A204.1 (cell line): ENCODE results near the gene FOXL3.
"Not testable (repeated sequence)": the region's sequence is repeated elsewhere in the genome, so short reads cannot be mapped to it uniquely, and the experiment has no call there.

Source experiments
- FAIRE-seq: peaks from 2 replicates; lab custom pipeline; 2012; peaks lifted over from hg19 to GRCh38; lab: Jason Lieb, UNC

Gene FOXL3

DNA sequence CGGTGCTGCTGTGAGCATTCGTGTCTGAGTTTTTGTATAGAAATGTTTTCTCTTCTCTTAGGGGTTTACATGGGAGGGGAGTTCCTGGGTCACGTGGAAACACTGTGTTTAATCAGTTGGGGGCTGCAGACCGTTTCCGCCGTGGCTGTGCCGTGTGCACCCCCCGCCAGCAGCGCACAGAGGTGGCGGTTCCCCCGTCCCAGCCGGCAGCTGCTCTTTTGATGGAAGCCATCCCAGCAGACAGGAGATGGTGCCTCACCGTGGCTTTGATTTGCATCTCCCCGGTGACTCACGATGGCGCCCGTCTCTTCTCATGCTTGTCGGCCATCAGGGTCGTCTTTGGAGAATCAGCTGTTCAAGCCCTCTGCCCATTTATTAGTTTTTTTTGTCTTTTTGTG is 34.9 kb upstream of the FOXL3 start:
- no peak for FAIRE-seq

DNA sequence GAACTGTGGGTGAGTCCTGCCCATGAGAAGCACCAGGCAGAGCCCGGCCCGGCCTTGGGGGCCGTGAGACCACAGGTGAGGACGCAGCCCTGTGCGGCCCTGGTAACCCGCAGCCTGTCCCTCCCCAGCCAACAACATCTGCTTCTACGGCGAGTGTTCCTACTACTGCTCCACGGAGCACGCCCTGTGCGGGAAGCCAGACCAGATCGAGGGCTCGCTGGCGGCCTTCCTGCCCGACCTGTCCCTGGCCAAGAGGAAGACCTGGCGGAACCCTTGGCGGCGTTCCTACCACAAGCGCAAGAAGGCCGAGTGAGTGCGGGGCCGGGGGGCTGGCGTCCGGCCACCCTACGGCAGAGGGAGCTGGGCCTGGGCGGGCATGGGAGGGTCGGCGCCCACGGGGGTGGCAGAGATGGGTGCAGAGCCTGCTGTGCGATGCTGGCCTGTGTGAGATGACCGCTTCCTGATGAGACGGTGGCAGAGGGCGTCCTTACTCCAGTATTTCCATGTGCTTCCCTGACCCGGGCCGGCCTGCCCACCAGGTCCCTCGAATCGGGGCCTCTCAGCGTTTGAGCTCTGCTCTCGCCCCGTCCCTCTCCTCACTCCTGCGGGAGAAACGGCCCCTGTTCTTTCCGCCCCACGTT is 34.1 kb upstream of the FOXL3 start:
- no peak for FAIRE-seq

DNA sequence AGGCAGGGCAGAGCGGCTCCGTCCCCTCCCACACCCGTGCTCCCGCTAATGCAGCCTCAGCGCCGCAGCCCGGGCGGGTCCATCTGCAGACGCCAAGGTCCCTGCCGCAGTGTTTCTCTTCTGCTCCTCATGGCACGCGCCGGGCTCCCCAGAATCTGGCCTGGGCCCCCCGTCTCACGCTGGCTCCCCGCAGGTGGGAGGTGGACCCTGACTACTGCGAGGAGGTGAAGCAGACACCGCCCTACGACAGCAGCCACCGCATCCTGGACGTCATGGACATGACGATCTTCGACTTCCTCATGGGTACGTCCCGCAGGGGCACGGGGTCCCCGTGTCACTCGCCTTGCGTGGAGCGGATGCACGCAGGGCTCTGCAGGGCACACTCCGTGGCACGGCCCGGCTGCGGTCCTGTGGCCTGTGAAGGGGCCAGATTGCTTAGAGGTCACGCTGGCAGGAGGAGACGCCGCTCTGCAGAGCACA is 33.5 kb upstream of the FOXL3 start:
- no peak for FAIRE-seq

DNA sequence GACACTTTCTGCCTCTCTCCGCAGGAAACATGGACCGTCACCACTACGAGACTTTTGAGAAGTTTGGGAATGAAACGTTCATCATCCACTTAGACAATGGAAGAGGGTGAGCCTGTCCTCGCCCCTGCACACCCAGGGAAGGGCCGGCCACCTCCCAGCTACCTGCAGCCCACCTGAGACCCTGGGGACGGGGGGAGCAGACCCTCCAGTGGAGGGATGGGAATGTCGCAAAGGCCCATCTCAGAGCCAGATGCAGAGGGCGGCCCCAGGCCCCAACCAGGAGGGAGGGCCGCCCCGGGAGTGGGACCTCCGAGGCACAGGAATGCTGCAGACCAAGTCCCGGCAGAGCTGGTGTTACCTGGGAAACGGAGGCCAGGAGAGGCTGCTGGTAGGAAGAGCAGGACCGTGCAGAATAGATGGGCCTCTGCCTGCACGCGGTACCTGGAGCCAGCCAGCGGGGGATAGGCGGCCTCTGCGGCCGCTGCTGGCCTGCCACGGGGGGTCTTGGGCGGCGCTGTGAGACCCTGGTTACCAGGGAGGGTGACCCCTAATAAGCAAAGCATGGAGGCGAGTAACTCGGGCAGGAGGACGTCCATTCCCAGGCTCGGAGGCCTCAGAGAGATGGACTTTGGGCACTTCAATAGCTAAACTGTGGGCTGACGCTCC is 32.9 kb upstream of the FOXL3 start:
- no peak for FAIRE-seq

DNA sequence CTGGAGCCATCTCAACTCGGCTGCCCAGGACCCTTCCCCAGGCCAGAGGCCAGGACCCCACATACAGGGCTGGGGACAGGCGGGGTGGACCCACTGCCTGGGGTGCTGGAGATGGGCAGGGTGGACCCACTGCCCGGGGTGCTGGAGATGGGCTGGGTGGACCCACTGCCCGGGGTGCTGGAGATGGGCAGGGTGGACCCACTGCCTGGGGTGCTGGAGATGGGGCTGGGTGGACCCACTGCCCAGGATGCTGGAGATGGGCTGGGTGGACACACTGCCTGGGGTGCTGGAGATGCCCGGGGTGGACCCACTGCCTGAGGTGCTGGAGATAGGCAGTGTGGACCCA is 32.4 kb upstream of the FOXL3 start:
- FAIRE-seq, result no peak

DNA sequence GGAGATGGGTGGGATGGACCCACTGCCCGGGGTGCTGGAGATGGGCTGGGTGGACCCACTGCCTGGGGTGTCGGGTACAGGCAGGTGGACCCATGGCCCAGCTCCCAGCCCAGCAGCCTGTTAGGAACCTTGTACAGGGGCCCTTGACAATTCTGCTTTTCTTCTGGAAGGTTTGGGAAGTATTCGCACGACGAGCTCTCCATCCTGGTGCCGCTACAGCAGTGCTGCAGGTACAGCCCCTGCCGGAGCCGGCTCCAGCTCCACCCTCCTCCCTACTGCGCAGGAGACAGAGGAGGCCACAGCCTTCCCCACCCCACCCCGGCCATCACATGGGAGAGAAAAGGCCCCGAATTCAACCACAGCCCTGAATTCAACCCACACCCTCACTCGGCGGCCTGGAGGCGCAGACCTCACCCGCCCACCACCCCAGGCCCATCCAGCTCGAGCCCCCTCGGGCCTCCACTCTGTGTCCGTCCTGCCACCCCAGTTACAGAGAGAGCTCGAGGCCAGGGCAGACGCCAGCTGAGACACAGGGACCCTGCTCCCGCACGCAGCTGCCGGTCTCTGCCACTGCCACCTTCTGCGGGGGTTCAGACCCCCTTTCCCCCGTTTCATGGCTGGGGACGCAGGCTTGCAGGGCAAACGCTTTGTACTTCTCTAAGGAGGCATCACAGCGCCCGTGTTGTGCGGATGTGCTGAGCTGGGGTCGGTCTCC is 31.3 kb upstream of the FOXL3 start:
- no peak for FAIRE-seq

- FAIRE-seq, result no peak
These were observed 30.8 kb upstream of the FOXL3 start for GRCh38 chr7:259191-259505.

GRCh38 chr7:259751-260405 is 30.1 kb upstream of the FOXL3 start:
- no peak for FAIRE-seq

- FAIRE-seq, result no peak
These were observed 29.3 kb upstream of the FOXL3 start for GRCh38 chr7:260441-261281.

GRCh38 chr7:261341-262250 is 28.4 kb upstream of the FOXL3 start:
- no peak for FAIRE-seq

GRCh38 chr7:262251-262572 is 27.8 kb upstream of the FOXL3 start:
- FAIRE-seq, result no peak

GRCh38 chr7:262631-263311 is 27.2 kb upstream of the FOXL3 start:
- not testable (repeated sequence) for FAIRE-seq

DNA sequence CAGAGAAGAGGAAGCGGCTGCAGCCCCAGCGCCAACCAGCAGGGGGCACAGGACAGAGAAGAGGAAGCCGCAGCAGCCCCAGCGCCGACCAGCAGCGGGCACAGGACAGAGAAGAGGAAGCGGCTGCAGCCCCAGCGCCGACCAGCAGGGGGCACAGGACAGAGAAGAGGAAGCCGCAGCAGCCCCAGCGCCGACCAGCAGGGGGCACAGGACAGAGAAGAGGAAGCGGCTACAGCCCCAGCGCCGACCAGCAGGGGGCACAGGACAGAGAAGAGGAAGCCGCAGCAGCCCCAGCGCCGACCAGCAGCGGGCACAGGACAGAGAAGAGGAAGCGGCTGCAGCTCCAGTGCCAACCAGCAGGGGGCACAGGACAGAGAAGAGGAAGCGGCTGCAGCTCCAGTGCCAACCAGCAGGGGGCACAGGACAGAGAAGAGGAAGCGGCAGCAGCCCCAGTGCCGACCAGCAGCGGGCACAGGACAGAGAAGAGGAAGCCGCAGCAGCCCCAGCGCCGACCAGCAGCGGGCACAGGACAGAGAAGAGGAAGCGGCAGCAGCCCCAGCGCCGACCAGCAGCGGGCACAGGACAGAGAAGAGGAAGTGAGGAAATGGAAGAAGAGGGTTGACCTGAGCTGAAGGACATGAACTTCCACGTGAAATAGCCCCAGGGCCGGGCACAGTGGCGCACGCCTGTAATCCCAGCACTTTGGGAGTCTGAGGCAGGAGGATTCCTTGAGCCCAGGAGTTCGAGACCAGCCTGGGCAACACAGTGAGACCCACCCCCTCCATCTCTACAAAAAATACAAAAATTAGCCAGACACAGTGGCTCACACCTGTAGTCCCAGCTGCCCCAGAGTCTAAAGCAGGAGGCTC is 26.3 kb upstream of the FOXL3 start:
- not testable (repeated sequence) for FAIRE-seq

- no peak for FAIRE-seq
These were observed 25.3 kb upstream of the FOXL3 start for GRCh38 chr7:264541-265191.

DNA sequence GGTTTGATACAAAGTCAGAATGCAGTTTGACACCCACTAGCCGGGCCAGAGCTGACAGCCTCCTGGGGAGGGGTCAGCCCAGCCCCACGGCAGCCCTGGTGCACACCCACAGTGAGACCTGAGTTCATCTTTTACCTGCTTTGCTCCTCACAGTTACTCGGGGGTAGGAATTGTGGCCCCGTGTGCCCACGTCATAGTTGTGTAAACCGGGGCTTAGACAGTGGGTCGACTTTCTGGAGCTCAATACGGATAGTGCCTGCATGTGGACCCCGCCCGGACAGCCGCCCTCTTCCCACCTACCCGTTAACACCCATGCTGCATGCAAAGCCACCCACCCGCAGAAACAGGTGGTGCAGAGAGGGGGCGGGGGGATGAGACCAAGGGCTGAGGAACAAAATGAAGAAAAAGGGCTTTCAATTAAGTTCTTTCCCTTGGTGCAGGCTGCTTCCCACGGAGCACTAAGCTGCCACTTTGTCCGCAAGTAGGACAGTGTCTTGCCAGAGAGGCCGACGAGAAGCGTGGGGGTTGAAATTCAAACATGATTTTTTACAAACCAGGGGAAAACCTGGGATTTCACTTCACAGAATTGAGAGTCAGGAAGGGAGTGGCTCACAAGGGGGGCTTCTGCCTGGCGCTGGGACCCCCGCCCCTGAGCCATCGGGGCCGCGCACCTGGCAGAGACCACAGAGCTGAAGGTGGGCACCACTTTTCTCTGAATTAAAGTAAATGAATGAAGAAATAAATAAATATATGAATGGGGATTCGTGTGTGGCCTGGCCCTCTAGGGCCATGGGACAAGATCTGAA is 24.6 kb upstream of the FOXL3 start:
- FAIRE-seq, result no peak

- no peak for FAIRE-seq
These were observed 23.7 kb upstream of the FOXL3 start for GRCh38 chr7:265998-266850.
